Breast epithelium (tissue), 4 donors: ENCODE measurements around the gene TRIM52. TPM values are rescaled to one million over a fixed set of nuclear protein-coding genes. Genes with fewer than 3 reads are reported as not detected.
A peak's percentile ranks its signal among the peaks of the same experiment; 100 is the strongest.
"Not testable (repeated sequence)": the region's sequence is repeated elsewhere in the genome, so short reads cannot be mapped to it uniquely, and the experiment has no call there.

ENCODE experiments used
- DNase-seq, 2 donors: peaks; one replicate each; pipeline ENCODE4 v3.0.0-alpha.2; 2019; ENCODE audit warnings: low spot score in 2 of 2
- H3K27ac ChIP-seq, 2 donors: fragments of 200-600 bp; sonication (generic) in 1 of 2; one replicate each; pipeline ENCODE4 v1.5.1; 2016 to 2019; ENCODE audit warnings: mild to moderate bottlenecking in 1 of 2
- H3K27me3 ChIP-seq, 2 donors: fragments of 200-600 bp; sonication (generic) in 1 of 2; one replicate each; pipeline versions ENCODE4 v1.5.1 to v1.6.0; 2017 to 2019; ENCODE audit warnings: control low read depth in 1 of 2, mild to moderate bottlenecking in 1 of 2
- H3K36me3 ChIP-seq: fragments of 200-600 bp; one replicate; pipeline ENCODE4 v1.5.1; 2019
- H3K4me1 ChIP-seq, 2 donors: fragments of 200-600 bp; sonication (generic); one replicate each; pipeline ENCODE4 v1.5.1; 2016 to 2019; ENCODE audit warnings: control low read depth in 1 of 2
- H3K4me3 ChIP-seq, 3 donors: fragments of 200-600 bp; sonication (generic); 1 replicate in 2 of 3; 2 replicates in 1 of 3; pipeline ENCODE4 v1.5.1; 2016 to 2019; ENCODE audit warnings: mild to moderate bottlenecking in 3 of 3, moderate library complexity in 2 of 3
- H3K9me3 ChIP-seq, 2 donors: fragments of 200-600 bp; sonication (generic) in 1 of 2; one replicate each; pipeline ENCODE4 v1.5.1; 2016 to 2019; ENCODE audit warnings: control low read depth in 1 of 2
- CTCF ChIP-seq, 3 donors: fragments of 450-650 bp; IDR thresholded peaks; one replicate each; pipeline ENCODE4 v1.5.1; 2016 to 2017; ENCODE audit warnings: antibody characterized with exemption in 3 of 3, mild to moderate bottlenecking in 3 of 3, moderate library complexity in 3 of 3
- POLR2A ChIP-seq: fragments of 450-650 bp; IDR thresholded peaks from one replicate; pipeline ENCODE4 v1.6.1; 2016; ENCODE audit warnings: antibody characterized with exemption, mild to moderate bottlenecking, moderate library complexity
- POLR2AphosphoS5 ChIP-seq, 3 donors: sonication (generic); formaldehyde crosslinking; IDR thresholded peaks; one replicate each; pipeline ENCODE4 v1.6.1; 2017; ENCODE audit warnings: antibody characterized with exemption in 3 of 3
- intact Hi-C: fragments of 100-400 bp; cut with DNase I; formaldehyde crosslinking; loops from one replicate; pipeline ENCODE4 v1.15.1; 2023; ENCODE audit warnings: low total_unique reads
- total RNA-seq, 3 donors: library from RNA; depleted of rRNA; stranded (reverse); fragments of >200 nt; gene quantifications; one replicate each; pipeline ENCODE4 v1.1.0, GENCODE V29; 2016

TRIM52 gene
- total RNA-seq, 3 donors from 2014 or later, result 12.8 to 18.6 (median 18.4) TPM

GRCh38 chr5:181212934-181213333 lies 48.0 kb downstream of the TRIM52 start:
- H3K36me3 ChIP-seq, result no peaks in the 10 kb centered on the region
- intact Hi-C loops, result no loop called here
- H3K27me3 ChIP-seq, result no peaks in the 10 kb centered on the region
- DNase-seq, result no peak
- H3K27ac ChIP-seq, result no peak overlapping the region
- peaks cover 0 to 7% of the 10 kb centered on the region in 2 donors for H3K4me1 ChIP-seq
- TF ChIP-seq POLR2AphosphoS5 (IDR thresholded peaks at IDR 0.05) (no peak), POLR2A (no peak), CTCF (IDR thresholded peaks at IDR 0.05) (no peak)
- no peaks in the 10 kb centered on the region for H3K9me3 ChIP-seq
- no peak overlapping the region for H3K4me3 ChIP-seq

GRCh38 chr5:181212080-181212479 lies 48.9 kb downstream of the TRIM52 start:
- H3K4me1 ChIP-seq, result peaks cover 0 to 7% of the 10 kb centered on the region in 2 donors
- no peaks in the 10 kb centered on the region for H3K27me3 ChIP-seq
- no peak for TF ChIP-seq CTCF (IDR thresholded peaks at IDR 0.05)
- TF ChIP-seq POLR2AphosphoS5 (IDR thresholded peaks at IDR 0.05), result no peak
- TF ChIP-seq POLR2A, result no peak
- H3K36me3 ChIP-seq, result no peaks in the 10 kb centered on the region
- no peak for DNase-seq
- no peaks in the 10 kb centered on the region for H3K9me3 ChIP-seq
- no peak overlapping the region for H3K4me3 ChIP-seq
- intact Hi-C loops, result no loop called here
- H3K27ac ChIP-seq, result no peak overlapping the region

GRCh38 chr5:181211208-181211607 lies 49.7 kb downstream of the TRIM52 start:
- no peak for TF ChIP-seq POLR2AphosphoS5 (IDR thresholded peaks at IDR 0.05)
- no peak for TF ChIP-seq POLR2A
- TF ChIP-seq CTCF (IDR thresholded peaks at IDR 0.05), result no peak
- H3K27ac ChIP-seq, result no peak overlapping the region
- peaks cover 0 to 1% of the 10 kb centered on the region in 2 donors for H3K4me1 ChIP-seq
- DNase-seq, result no peak
- no peaks in the 10 kb centered on the region for H3K36me3 ChIP-seq
- H3K4me3 ChIP-seq, result no peak overlapping the region
- intact Hi-C loops, result no loop called here
- no peaks in the 10 kb centered on the region for H3K9me3 ChIP-seq
- no peaks in the 10 kb centered on the region for H3K27me3 ChIP-seq

GRCh38 chr5:181210698-181211097 lies 50.2 kb downstream of the TRIM52 start:
- H3K27ac ChIP-seq, H3K36me3 ChIP-seq, H3K27me3 ChIP-seq, DNase-seq, H3K9me3 ChIP-seq, H3K4me3 ChIP-seq, H3K4me1 ChIP-seq, intact Hi-C loops: not testable (repeated sequence)

GRCh38 chr5:181210148-181210547 lies 50.8 kb downstream of the TRIM52 start:
- H3K36me3 ChIP-seq, H3K27ac ChIP-seq, H3K4me3 ChIP-seq, H3K9me3 ChIP-seq, H3K4me1 ChIP-seq, intact Hi-C loops, DNase-seq, H3K27me3 ChIP-seq: not testable (repeated sequence)

- H3K4me3 ChIP-seq, H3K4me1 ChIP-seq, DNase-seq, intact Hi-C loops, H3K9me3 ChIP-seq, H3K36me3 ChIP-seq, H3K27ac ChIP-seq, H3K27me3 ChIP-seq: not testable (repeated sequence)
Measured at GRCh38 chr5:181209006-181209405, 51.9 kb downstream of the TRIM52 start.

- TF ChIP-seq POLR2AphosphoS5 (IDR thresholded peaks at IDR 0.05) (no peak), CTCF (IDR thresholded peaks at IDR 0.05) (no peak), POLR2A (no peak)
- Histone ChIP-seq H3K4me3 (peak overlapping the region in 2 of 3 donors; percentile 70 to 71), H3K4me1 (peaks cover 0 to 10% of the 10 kb centered on the region in 2 donors), H3K9me3 (no peaks in the 10 kb centered on the region), H3K36me3 (no peaks in the 10 kb centered on the region), H3K27ac (peak overlapping the region; percentile 86 to 91), H3K27me3 (no peaks in the 10 kb centered on the region)
- no peak for DNase-seq
- intact Hi-C loops, result no loop called here
Measured at GRCh38 chr5:181207960-181208253, 53.0 kb downstream of the TRIM52 start.
